GM19372 (cell line): ENCODE measurements around the gene ELOVL6.

Experiments used
- ATAC-seq: cut with Tn5 transposase; IDR thresholded peaks from one replicate; pipeline ENCODE4 v1.9.1; 2021; ENCODE audit warnings: mild to moderate bottlenecking, low read depth, moderate library complexity; ENCODE audit not compliant: unreplicated experiment

ELOVL6 gene

DNA sequence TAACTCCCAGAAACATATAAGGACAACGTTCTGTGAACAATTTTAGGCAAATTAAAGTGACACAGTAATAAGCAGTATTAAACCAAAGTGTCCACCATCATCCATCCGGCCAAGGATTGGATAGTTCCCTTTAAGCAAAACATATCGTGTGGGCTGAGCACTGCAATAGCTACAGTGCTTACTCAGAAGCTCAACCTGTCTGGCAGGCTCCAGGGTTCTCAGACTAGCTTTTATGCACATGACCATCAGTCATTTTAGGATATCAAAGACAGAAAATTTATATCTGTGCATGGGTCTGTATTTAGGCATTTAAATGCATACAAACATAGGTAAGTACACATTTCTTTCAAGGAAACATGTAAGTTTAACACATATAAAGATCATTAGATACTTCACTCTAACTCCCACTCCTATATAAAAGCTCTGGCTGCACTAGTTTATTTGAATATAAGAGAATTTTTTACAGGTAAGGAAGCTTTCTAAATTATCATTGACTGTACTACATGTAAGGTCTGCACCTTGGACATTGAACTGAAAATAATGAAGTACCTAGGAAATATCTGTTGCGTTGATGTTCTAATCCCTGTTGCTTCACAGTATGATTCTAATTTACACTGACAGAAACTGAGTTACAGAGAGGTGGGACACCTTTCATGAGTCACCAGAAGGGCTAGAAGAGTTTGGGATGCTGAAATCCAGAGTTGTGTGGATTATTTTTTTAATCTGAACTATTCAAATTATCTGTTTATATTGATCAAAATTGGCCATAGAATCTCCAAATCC is 67.6 kb downstream of the ELOVL6 start:
- no peak for ATAC-seq

DNA sequence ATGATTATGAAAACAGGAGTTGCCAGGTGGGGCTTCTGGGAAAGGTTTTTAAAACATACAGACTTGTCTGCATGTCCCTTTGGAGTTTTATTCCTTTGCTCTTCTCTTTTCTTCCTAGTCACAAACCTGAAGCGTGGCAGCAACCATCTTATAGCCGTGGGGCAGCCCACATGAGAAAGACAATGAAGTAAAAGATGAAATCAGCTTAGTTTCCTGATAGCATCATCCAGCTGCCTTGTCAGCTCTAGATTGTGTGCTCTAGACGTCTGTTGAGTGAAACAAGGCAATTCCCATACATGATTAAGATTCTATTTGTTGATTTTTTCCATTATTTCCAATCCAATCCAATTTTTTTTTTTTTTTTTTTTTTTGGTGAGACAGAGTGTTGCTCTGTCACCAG is 68.9 kb downstream of the ELOVL6 start:
- no peak for ATAC-seq

DNA sequence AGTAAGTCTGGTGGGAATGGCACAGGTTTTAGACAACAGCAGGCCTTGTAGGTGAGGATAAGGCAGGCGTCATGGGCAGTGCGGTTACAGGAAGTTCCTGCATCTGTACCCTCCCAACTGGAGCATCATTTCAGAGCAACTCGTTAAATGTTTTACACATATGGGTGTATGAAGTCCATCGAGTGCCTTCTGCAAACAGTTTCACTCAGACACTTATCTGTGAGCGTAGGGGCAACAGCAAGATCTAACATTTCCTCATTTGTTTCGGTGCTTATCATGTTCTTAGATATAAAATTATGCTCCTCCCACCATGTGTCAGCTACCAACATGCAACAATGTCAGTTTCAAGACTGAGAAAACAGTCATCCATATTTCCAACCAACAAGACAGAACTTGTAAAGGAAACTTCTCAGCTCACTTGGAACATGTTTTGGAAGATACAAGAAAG is 69.9 kb downstream of the ELOVL6 start:
- no peak for ATAC-seq

DNA sequence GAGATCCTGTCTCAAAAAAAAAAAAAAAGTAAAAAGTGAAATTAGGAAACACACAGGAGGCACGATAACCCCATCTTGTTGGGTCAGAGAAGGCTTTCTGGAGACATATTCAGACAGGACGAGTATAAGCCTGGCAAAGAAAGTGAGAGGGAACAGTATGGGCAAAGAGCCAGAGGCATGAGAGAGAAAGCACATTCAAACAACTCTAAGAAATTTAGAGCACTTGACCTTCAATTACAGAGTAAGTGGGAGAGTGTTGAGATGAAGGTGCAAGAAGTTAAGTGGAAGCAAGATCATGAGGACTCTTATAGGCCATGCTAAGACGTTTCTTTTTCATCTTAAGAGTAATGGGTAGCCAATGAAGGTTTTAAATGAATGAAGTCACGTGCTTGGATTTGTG is 70.4 kb downstream of the ELOVL6 start:
- ATAC-seq: no peak

DNA sequence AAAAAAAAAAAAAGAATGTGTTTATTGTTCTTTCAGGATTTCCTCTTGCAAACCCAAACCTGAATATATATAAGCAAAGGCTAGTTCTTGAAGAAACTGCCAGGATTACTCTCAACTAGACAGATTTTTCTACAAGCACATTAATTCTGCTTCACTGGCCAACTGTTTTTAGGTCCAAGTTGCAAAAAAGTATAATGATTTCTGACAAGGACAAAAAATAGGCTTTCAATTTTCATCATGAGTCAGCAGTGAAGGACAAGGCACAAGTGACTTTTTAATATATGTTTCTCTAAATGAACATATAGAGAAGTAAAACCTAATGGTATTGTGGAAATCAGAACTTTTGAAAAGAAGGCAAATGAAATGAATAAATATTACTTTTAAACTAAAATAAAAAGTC is 73.7 kb downstream of the ELOVL6 start:
- ATAC-seq: no peak

DNA sequence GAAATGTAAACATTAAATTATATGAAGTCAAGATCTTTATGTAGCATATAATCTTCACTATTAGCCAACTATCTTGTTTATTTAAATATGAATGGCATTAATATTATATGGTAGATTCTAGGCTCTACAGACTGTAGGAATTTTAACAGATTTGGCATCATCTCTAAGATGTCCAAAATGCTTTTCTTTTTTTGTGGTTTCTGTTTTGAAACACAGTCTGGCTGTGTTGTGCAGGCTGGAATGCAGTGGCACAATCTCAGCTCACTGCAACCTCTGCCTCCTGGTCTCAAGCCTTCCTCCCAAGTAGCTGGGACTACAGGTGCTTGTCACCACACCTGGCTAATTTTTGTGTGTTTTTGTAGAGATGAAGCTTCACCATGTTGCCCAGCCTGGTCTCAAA is 76.2 kb downstream of the ELOVL6 start:
- ATAC-seq: no peak

DNA sequence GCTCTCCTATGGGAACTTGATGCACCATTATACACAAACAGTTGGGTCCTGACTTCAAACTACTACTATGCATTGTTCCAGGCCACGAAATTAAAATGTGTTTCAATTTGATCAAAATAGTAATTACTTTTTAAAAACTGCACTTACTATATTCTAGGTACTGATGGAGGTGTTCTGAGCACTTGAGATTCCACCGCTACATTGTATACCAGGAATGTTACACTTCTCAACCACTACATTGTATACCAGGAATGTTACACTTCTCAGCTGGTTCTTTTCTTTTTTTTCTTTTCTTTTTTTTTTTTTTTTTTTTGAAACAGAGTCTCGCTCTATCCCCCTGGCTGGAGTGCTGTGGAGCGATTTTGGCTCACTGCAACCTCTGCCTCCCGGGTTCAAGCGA is 77.9 kb downstream of the ELOVL6 start:
- ATAC-seq: no peak

DNA sequence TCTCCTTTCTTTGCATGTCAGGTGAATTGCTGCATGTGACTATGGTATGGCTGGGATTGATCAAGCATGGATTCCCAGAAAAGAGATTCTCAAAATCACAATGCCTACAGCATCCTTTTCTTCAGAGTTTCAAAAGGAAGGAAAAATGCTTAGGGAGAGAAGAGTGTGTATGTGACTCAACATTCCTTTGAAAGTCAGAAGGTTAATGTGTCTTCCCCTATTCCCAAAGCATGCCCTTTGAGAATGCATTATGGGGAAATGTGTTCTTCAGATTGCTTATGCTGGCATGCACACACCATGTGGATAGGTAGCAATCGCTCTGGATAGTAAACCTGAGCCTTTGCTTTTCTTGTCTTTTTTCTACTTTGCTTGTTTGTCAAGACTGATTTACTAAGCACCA is 78.5 kb downstream of the ELOVL6 start:
- no peak for ATAC-seq

DNA sequence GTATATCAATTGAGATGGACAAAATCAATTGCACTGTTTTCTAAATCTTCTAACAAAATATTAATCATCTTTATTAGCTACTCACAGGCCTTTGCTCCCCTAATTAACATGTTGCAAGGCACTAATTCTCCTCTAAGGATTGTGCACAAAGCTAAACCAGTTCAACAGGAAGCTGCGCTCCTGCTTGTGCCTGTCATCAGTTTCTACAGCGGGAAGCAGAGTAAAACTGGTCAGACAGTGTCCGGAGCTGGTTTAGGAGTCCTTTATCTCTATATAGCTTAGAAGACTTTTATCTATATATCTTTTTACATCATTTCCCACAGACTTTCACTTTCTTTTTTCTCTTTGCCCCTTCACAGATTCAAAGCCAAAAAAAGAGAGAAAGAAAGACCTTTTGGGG is 79.1 kb downstream of the ELOVL6 start:
- ATAC-seq: no peak

DNA sequence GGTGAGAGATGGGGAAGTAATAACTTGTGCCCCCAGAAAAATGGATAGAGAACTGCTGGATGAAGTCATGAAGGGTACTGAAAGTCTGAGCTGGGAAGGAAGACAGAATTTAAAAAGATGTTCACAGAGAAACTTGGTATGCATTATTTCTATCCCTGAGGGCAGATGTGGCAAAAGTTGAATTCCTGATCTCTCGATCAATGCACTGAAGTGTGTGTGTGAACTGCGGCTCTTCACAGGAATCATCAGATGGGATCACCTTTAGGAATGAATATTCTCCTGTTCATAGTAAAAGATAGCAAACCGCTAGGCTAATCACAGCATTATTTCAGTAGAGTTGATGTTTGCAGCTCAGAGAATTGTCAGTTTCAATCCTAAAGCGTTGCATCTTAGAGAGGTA is 86.4 kb downstream of the ELOVL6 start:
- ATAC-seq: no peak

DNA sequence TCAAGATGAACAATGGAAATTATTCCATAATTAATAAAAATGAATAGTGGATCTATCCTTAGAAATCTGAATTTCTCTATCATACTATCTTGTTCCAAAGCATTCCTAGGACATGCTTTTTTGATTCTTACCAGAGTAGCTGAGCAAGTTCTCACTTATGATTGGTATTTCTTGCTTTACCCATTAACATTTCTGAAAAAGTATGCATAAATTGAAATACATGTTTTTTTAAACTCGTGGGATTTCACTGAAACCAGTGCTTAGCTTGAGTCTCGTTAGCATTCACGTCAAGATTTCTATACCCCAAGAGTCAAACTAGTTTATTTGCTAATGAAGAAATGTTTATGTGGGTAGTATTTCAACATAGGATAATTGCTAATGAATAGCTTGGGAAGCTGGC is 89.0 kb downstream of the ELOVL6 start:
- no peak for ATAC-seq

DNA sequence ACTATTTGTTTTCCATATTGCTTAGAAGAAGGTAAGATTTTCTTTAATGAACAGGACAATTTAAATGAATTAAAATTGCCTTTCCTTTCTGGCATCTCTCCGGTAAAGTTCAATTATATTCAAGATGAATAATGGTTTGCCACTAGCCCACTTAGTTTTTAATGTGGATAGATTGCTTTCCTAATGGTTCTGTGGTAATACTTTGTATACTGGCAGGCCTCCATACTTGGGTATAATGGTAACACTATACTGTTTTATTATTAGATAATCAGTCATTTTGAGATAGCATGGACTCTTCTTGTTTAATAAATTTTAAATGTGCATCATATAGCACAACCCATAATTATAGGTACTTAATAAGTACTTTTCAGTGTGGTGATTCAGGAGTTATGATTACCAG is 89.5 kb downstream of the ELOVL6 start:
- ATAC-seq: no peak

DNA sequence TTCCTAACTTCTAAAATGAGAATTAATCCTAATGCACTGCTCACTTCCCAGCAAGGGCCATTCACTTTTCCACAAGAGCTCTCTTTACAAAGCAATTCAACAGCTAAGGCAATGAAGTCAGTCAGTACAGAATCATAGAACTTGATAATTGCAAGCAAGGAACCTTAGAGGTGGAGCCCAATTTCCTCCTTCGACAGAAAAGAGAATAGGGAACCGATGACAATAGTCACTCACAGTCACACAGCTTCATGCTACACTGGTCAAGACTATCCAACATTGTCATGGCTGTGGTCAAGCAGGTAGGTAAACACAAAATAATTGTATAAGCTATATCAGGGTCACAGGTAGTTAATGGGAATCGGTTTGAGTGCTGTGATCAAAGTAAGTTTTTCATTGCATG is 90.0 kb downstream of the ELOVL6 start:
- no peak for ATAC-seq

DNA sequence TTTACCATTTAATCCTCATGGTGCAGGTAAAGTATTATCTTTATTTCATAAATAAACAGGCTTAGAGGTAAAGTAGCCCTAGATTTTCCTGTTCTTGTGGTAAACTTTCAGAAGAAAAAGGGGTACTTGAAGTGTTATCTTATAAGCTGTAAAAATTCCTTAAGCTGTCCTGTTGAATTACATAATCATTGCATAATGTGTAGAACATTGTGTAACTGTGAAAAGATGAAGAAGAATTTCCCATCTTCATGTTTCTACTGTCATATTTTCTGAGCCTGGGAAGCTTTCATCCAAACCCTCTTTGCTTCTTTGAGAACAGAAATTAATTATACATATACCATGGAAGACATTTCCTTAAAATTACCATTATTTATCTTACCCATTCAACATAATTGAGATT is 90.5 kb downstream of the ELOVL6 start:
- no peak for ATAC-seq

DNA sequence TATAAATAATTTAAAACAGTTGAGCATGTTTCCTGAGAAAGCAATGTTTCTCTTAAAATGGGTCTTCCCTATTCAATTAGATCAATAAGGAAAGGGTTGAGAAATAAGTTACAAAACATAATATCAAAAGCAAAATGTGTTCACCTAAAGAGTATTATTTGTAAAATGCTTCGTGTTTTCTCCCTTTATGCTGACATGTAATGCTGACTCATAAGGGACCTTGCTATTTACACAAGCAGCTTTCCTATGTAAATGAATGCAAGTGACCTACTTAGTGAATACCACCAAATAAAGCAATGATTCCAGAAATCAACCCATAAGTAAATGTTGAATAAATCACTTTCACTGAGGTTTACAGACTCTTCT is 91.5 kb downstream of the ELOVL6 start:
- no peak for ATAC-seq

DNA sequence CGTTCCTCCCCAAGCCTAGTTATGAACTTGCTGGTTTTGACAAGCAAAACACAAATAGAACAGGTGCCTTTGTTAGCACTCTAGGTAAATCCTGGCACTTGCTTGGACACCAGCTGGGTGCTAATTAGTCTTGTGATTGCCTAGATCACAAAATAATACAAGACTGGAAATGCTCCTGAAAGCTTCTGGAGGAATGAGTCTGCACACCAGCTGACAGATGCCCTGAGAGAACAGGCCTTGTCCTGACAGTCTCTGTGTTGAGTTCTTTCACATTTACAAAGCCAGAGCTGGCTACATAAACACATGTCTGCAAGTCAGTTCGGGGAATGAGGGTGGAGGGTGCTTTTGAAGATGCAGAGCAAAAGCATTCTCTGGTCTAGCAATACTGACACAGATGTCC is 93.8 kb downstream of the ELOVL6 start:
- ATAC-seq: no peak

DNA sequence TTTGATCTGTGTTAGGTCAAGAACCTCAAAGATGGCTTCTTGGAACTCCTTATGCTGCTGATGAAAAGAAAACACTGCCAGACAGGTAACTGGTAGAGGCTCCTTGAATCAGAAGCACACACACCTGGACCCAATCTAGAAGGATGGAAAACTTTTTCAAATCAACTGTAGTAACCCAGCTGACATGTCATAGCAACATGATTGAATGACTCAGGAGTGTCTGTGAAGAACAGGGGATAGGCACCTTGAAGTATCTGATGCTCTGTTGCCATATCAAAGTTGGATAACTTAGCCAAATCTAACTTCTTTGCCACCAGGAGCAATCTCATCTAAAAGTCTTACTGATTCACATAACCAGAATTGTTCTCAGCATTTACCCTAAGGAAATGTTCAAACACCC is 98.8 kb downstream of the ELOVL6 start:
- no peak for ATAC-seq

DNA sequence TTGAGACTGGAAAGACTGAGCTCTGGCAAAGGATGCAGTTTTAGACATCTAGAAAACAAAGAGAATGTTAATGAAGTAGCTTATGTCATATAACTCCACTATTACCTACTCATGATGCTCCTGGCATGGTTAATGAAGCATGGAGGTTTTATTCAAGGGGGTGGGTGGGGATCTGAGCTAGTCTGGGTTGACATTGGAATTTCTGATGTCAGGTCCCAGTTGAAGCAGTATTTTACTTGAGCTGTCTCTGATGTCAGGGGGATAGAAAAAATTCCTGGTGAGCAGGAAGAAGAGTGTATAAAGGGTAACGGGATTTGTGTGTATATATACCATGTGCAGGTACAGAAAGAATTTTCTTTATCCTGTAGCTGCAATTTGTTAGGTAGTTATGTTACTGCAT is 102.0 kb downstream of the ELOVL6 start:
- ATAC-seq: no peak

DNA sequence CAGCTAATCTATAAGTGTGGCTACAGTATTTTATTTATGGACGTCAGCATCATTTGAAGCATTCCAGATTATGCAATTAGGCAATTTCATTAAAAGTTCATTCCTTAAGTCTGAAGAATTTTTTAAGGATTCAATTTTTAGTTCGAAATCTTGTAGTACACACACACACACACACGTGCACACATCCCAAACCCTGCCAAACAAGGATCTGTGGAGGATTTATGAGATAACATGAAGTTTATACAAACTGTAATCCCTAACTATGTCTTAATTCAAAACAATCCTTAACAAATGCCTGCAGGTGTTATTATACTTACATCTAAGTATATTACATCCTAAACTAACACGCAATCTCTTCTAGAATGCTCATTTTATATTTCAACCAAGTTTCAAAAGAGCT is 105.8 kb downstream of the ELOVL6 start:
- ATAC-seq: no peak

DNA sequence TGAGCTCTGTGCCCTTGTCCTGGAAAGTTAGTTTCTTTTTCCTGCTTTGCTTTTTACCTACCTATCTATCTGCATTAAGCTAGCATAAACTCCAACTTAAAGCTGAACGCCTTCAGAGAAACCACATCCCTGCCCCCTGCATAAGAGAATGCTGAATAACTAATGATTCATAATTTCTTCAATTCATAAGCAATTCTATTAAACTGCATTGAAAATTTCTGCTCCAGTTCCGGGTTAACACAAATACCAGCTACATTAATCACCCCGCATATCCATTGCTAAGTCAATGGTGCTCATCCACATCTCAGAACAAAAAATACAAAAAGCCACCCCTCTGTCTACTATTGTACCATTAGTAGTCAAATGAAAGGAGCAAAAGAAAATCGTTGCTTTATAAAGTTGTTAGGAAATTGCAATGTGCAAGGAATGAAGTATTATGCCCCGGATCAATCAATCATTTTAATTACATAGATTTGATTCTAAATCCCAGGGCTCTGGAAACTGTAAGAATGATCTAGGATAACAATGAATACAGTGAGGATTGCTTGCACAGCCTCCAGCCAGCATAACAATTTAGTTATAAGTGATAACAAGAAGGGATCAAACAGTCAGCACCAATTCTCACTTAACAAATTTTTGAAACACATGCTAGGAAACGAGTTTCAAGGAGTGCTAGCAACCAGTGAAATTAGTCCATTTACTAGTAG is 106.8 kb downstream of the ELOVL6 start:
- ATAC-seq: no peak

DNA sequence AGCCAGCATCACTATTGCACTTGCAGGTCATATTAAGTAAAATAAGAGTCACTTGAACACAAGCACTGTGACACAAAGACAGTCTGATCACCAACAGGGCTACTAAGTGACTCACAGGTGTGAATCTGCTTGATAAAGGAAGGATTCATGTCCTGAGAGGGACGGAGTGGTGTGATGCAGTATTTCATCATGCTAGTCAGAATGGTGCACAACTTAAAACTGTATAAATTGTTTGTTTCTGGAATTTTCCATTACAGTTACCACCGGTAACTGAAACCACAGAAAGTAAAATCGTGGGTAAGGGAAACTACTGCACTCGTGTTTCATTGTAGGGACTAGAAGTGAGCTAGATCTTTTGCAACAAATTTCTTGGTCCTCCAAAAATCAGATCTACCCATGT is 109.7 kb downstream of the ELOVL6 start:
- peak; percentile 68 for ATAC-seq

DNA sequence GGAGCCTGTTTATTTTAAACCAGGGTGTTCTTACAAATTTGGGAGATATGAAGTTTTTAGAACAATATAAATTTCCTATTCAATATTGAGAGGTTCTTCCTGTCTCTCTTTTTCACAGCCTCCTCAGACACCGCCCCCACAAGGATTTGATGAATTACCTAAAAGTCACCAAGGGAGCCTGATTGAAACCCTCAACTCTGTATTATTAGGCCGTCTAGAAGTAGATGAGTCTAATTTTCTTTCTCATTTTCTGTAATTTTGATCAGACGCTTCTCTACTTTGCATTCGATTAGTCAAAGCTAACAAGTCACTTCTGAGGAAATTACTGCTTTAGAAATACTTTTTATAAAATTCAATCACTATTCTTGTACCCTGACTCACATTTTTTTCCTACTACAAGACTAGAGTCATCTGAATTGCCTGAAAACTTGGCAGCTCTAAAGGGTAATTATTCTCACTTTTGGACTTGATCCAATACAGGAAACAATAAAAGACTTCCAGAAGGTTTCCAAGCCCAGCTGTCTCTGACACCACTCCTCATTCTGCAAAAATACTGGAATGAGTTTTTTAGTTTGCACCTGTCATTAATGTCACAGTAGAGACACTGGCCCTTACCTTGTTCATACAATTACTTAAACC is 111.2 kb downstream of the ELOVL6 start:
- no peak for ATAC-seq
